Stimulated activated CD4-positive, alpha-beta T cell treated with anti-CD3 and anti-CD28 coated beads, Interleukin-15, amount 100 ng/mL, for 48 hours (primary cell): ENCODE results near the gene GRID1.

Source experiments
- DNase-seq, 2 donors: peaks; one replicate each; pipeline ENCODE4 v3.0.0-alpha.2; 2020; ENCODE audit warnings: low read depth in 2 of 2

Gene GRID1

DNA sequence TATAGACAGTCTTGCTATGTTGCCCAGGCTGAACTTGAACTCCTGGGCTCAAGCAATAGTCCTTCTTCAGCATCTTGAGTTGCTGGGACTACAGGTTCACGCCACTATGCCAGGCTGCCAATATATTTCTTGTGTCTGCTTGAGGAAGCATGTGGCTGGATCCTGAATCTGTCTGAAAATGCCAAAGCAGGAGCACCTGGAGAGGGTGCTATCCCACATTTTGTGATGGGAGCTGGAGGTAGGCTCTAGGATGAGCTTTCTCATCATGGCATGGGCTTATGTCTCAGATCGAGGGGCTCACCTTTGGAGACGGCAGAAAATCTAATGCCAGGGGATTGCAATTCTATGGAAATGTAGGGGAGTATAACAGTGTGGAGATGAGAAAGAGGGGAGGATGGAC lies 744.2 kb downstream of the GRID1 start:
- no peak for DNase-seq

DNA sequence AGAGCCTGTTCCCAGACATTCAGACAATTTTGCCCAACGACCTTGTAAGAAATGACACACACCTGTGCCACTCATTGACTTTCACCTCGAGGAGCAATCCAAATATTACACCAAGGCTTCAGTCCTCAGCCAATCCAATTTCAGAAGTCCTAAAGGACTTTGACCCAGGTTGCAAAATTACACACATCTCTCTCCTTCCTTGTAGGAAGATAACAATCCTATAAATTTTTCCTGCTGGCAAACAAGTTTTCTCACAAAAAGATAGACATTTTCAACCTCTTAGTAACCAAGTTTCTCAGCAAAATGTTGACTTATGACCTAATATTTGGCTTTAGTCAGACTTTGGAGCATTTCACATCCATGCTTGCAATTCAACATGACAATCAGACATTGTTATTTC lies 745.0 kb downstream of the GRID1 start:
- no peak for DNase-seq

DNA sequence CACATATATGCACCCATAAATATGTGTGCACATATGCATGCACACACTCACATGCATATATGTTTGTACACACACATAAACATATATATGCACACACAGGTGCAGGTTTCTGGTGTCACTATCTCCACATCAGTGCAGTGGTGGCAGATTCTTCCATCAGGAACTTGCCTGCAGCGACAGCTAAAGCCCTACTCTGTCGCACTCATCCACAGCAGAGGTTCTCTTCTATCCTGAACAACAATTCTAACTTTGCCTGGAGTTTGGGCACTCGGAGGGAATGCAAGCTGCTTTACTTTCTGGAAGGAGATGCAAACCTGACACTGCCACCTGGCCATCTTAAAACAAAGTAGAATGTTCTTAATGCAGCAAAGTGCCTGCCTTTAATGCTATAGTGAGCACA lies 745.8 kb downstream of the GRID1 start:
- DNase-seq = no peak

DNA sequence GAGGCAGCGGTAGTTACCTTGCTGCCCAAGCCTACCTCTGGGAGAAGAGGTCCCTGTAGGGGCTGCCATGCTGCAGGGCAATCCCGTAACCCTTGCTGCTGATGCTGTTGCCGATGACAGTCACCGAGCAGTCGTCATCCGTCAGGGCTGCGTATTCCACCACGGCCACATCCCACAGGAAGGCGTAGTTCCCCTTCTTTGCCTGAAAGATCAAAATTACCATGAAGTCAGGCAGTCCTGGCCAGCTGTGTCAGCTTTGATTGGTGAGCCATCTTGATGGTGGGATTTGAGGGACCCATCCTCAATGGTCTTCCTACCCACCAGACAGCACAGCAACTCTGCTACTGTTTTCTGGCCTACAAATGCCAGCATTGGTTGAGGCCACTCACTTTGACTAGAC lies 746.8 kb downstream of the GRID1 start:
- DNase-seq = no peak

DNA sequence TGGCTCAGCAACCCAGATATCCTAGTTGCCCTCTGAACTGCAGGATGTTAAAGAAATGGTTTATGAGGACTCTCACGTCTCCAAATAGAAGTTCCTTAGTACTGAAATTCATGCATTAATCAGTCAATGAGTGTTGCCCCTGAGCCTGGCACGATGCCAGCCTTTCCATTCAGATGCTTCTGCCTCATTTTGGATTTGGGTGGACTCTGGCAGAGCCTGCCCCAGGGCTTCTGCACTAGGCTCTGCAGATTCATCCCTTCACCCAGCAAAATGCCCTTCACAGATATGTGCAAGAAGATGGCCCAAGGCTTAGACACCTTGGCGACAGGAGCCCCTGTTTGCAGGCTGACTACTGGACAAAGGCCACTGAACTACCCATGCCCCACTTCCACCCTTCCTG lies 747.8 kb downstream of the GRID1 start:
- DNase-seq = no peak

DNA sequence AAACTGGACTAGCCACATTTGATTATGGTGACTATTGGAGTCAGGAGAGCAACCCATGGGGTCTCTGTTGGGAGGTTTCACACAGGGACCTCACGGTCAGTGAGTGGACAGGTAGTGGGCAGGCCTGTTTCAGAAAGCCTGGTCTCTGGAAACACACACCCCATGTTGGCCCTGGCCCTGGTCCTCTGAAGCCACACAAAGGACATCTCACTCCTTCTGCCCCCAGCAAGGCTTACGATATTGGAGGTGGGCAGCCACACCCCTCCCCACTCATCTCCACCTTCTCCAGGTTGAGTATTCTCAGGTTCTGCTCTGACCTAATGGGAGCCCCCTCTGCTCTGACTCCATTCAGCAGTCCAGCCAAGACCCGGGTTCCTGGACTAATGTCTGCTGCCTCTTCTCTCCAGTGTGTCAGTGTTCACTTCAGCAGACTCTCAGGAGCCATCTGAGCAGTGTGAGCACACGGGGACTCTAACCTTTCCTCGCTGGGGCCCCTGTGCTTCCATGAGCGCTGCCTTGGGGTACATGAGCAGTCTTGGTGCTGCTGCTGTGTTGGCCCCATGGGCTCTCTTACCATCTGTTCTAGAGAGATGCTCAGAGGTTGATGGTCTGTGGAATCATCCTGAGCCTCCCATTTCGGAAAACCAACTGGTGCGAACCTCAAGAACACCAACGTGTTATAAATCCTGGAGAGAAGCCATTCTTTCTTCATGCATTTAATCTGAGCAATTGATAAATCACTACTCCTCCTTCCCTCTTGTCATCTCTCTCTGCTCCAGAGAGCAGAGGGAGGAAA lies 748.6 kb downstream of the GRID1 start:
- DNase-seq = no peak

DNA sequence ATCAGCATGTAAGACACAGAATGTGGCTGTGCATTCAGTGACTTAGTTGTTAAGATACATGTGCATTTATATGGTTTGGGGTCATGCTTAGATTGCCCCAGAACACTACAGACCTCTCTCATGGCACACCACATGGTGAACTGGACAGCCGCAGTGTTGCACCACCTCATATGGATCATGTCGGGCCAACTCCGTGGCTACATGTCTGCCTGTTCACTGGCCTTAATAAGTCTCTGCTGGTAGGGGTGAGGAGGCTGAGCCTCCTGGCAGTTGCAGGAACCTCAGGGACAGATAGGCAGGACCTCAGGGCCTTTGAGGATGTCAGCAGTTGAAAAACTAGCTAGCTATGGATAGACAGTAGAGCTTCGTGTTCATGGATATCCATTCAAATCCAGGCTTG lies 751.0 kb downstream of the GRID1 start:
- DNase-seq = no peak

DNA sequence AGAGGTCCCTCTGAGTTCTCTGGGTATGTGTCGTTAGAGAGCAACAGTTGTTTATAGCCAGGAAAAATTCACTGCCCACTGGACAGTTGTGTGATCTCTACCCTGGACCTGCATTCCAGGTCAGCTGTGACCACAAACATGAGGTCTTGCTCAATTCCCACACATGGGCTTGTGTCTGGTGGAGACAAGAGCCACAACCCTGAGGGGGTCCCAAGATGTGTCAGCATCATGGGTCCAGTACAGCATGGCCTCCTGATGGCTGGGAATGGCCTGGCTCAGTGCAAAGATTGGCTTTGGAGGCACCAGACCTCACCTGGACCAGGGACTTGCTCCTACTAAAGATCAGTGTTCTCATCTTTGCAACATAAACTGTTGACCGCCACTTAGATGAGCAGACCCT lies 751.6 kb downstream of the GRID1 start:
- DNase-seq = no peak

DNA sequence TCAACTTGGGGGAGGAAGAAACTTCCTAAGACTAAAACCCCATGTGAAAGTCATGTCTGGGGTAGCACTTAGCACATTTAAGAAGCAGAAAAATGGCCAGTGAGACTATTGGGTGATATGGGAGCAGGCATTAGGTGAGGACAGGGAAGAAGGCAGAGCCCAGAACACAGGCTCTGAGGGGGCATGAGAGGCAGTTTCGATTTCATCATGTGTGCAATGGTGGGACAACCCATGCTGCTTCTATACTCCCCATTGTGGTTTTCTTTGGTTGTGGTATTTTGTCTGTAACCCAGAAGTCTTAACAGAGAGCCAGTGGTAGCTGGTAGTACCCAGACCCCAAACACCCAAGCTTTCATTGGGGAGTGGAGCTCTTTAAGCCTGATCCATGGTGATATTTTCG lies 752.0 kb downstream of the GRID1 start:
- DNase-seq = no peak

DNA sequence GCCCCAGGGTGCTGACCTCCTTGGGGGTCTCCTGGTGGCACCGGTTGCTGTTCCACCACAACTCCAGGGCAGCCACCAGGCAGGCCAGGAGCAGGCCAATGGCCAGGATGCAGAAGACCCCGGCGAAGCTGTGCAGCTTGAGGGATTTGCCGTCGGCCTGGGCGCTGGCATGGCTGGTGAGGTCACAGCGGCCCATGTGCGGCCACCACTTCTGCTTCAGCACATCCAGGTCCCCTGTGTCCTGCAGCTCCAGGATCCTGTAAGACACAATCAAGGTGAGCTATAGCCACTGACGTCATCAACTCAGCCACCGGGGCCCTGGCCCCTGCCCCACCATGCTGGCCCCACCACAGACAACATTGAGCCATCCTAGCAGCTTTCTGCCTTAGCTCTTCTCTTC lies 753.2 kb downstream of the GRID1 start:
- no peak for DNase-seq

DNA sequence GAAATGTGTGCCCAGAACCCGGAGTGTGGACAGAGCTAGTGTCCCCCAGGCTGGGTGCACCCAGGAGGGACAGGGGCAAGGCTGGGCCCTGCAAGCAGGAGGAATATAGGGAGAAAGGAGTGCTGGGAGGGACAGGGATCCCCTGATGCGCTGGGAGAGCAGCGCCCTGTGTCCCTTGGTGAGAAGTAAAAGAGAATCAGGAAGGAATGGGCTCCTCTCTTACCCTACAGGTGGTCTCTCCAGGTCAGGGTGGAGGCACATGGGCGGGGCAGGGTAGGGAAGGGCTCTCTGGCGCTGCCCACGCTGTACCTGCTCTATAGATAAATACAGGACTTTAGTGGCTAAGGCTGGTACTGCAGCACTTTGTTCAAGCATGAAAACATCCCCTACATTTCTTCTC lies 753.8 kb downstream of the GRID1 start:
- DNase-seq = no peak

DNA sequence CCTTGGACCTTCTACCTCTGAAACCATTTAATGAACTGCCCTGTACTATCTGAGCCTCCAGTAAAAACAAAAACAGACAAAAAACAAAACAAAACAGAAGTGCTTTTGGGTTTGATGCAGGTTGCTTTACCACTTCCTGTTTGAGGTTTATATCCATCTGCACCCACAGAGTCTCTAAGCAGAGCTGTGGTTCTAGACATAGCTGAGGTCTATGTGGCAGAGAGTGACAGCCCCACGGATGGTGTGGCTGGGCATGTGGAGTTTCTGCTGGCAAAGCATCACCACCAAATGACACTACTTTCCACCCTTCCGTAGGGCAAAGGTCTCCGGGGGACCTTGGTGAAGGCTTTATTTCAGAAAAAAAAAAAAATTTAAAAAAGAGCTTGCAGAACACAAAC lies 754.2 kb downstream of the GRID1 start:
- peak; percentile 12 to 13 for DNase-seq

DNA sequence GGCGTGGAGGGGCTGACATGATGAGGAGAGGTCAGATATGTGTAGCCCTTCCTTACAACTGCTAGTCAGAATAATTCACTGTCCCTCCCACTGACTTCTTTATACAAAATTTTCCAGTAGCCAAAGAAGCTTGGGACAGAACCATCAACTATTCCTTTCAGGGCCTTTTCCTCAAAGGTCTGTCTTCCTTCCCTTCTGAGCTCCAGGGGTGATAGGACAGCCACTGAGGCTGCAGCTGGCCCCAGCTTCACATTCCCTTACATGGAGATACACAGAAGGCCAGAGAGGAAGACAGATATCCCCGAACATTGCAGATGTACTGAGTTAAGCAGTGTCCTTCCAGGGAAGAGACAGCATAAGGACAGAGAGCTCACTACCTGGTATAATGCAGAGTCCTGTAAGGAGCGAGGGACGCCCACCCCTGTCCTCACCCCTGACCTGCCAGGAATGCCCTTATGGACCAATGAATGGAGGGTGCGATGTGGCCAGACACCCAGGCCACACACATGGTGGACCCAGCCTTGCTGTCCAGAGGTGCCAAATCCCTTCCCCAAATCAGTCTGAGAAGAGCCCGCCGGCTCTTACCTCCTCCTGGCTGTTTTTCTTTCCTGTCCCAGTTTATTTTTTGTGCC lies 754.7 kb downstream of the GRID1 start:
- DNase-seq = no peak

DNA sequence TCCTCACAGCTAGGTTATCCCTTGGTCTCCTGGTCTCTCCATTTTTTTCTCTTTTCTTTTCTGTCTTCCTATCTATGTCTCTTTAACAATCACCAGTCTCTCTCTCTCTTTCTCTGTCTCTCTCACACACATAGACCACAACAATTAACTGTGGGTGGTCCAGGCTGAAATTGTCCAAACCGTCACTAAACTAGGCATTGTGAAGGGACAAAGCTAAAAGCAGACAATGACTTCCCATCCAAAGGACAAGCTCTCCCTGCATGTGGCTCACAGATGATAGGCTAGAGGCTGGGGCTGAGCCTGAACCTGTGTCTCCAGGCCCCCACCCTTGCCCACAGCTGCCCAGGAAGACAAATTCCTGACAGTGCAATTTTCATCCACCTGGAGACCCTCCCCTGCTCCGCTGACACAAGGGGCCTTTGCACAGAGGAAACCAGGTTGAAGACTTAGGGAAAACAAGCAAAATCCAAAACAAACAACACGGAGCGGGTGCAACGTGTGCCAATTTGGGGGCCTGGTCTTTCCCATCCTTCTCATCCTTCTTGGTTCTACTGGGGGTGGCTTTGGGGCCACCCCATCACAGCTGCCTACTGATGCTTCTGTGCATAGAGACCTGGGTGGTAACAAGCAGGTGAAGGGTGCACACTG lies 755.4 kb downstream of the GRID1 start:
- DNase-seq = no peak

DNA sequence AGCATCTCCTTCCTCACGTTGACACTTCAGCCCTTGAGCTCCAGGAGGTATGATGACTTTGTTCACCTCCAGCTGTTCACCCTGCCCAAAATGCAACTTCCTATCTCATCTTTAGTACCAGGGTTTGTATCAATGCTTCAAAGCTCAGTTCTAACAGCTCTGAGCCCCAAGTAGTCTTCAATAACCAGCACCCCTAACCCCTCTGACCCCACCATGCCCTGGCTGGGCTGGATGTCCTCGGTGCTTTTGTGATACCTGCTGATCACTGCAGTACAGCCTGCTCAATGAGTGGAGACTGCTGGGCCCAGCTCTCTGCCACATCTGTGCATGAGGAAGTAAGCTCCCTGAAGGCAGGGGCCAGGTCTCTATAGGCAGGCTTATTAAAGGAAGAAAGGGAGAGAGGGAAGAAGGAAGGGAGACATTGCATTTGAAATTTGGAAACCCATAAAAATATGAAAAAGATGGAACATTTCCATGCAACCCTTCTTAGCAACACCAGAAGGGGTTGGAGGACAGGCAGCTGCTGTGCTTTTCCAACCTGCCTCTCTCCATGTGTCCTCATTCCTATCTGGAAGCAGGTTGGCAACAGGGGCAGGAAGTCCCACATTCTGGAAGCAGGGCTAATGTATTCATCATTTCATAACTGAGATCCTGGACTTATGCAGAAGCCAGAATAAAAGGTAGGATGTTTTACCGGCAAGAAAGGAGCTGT lies 756.1 kb downstream of the GRID1 start:
- no peak for DNase-seq

DNA sequence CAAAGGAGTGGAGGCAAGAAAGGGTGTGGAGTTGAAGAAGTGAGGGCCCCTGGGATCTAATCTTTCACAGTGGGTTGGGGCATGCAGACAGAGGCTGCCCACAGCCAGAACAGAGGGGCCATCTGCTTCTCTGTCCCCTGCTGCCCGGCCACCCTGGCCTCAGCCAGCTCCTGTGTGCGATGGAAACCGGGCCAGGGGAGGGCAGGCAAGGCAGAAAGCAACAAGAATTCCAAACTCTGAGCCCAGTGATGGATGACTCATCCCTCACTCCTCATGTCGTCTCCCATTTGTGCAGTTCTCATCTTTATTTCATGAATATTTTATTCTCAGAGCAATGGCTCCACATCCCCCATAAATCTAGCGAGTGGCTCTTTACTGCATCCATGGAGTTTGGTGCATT lies 757.1 kb downstream of the GRID1 start:
- no peak for DNase-seq

DNA sequence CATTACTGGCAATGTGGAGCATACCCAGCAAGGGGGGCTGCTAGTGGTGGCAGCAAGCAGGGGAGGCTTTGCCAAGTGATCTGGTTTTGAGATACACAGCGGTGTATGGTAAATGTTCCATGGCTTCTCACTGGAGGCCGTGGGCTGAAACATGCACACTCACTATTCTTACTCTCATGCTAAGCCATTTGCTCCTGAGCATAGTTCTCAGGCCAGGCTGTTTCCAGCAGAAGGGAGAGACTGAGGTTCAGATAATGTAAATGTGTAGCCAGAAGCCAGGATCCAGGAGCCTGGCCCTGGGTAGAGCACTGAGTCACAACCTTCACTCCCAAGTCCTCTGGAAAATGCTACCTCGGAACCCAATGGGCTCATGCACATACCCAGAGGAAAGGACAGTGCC lies 757.9 kb downstream of the GRID1 start:
- no peak for DNase-seq

DNA sequence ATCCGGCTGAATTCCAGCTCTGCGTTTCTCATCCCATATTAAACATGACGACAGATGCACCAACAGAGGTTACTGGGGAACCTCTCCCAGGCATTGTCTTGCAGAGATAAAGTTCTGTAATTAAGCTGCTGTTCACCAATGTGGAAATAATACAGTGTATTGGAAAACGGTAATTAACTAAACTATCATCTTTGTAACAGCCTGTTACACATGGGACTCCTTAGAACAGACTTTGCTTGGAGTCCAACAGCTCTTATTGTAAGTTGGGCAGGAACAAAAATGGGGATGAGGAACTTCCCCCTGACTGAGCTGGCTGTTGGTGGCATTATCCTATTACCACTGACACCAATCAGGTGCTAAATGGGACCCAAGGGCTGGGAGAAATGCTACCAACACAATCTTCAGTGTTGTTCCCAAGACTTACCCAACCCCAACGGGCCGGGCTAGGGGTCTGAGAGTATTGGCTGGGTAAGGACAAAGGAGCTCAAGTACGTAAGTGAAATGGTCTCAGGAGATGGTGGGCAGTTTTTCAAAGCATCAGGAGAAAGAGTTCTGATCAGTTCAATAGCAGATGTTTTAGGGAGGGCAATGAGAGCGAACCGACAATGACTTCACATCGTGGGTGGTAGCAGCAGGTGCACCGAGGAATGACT lies 759.4 kb downstream of the GRID1 start:
- no peak for DNase-seq

DNA sequence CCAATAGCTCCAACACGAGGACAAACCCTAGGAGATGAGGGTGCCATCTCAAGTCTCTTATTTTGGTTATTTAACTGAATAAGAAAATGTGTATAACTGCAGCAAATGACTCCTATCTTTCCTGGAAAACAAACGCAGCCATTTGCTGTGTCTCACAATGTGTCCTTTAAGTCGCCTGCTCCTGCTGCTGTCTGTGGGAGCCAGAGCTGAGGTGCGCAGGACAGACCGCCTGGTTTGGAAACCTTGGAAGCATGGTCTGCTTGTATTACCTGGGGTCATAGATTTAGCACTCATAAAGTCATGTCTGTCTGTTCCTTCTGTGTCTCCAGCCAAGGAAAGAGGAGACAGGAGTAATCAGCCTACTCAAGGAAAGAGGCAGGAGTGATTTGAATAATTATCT lies 760.2 kb downstream of the GRID1 start:
- no peak for DNase-seq

DNA sequence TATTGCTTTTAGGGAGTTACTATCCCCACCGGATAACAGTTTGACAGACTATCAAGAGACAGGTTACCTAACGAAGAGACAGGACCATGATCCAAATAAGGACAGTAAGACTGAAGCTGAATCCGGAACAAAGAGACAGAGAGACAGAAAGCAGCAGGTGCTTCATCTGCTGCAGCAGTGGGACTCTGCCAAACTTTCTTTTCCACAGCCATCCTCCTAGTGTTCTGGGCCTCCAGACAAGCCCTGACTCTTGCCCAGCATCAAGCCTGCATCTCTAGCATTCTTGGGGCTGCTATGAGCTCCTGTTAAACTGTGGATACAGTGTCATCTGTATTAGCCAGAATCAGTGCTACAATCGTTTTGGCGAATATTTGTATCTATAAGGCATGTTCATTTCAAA lies 761.7 kb downstream of the GRID1 start:
- DNase-seq = no peak

DNA sequence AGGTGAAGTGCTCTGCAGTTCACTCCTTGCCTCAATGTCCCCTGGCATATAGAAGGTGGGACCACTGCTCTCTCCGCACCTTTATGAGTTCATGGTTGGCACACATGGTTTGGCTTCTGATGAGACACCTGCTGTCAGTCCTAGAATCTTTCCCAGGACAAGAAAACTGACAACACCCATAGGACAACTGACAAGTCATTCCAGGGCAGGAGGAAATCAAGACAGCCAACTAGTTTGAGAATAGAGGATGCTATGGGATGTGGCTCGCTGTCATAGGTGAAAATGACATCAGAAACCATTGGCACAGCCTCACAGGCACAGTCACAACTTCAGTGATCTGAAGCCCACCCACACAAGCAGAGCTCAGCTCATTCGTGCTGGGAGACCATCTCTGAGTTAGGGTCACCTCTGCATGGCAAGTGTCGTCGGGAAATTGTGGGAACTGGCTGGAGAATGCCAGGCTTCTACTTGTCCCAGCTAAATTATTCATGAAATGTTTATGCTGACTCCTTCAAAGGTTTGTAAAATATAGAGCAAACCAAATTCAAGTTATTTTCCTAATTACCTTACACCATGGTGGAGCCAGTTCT lies 762.4 kb downstream of the GRID1 start:
- DNase-seq = no peak
